ENCODE results near the gene TUBA3E.
"Not testable (repeated sequence)": the region's sequence is repeated elsewhere in the genome, so short reads cannot be mapped to it uniquely, and the experiment has no call there.

The TUBA3E gene

GRCh38 chr2:130198343-130198742, at the start of gene TUBA3E:
TUBA3E (minus strand) TSS chr2:130198439; CDS start chr2:130198360, 79 bp downstream.
- no peak for DNase-seq (ENCODE audit: low spot score)

- DNase-seq (ENCODE audit: low spot score) = no peak
These were observed 48.2 kb upstream of the TUBA3E start for GRCh38 chr2:130246430-130246829.

- no peak for DNase-seq (ENCODE audit: low spot score)
These were observed 47.7 kb upstream of the TUBA3E start for GRCh38 chr2:130245976-130246375.

- no peak for DNase-seq (ENCODE audit: low spot score)
These were observed 45.1 kb upstream of the TUBA3E start for GRCh38 chr2:130243359-130243758.

GRCh38 chr2:130241041-130241707, 42.9 kb upstream of the TUBA3E start:
- DNase-seq (ENCODE audit: low spot score) = no peak

- not testable (repeated sequence) for DNase-seq (ENCODE audit: low spot score)
These were observed 41.3 kb upstream of the TUBA3E start for GRCh38 chr2:130239581-130239980.

GRCh38 chr2:130233066-130233465, 34.8 kb upstream of the TUBA3E start:
- DNase-seq (ENCODE audit: low spot score) = not testable (repeated sequence)

GRCh38 chr2:130231656-130232055, 33.4 kb upstream of the TUBA3E start:
- no peak for DNase-seq (ENCODE audit: low spot score)

GRCh38 chr2:130230907-130231306, 32.7 kb upstream of the TUBA3E start:
- not testable (repeated sequence) for DNase-seq (ENCODE audit: low spot score)

GRCh38 chr2:130230376-130230775, 32.1 kb upstream of the TUBA3E start:
- not testable (repeated sequence) for DNase-seq (ENCODE audit: low spot score)

GRCh38 chr2:130229161-130229510, 30.9 kb upstream of the TUBA3E start:
- not testable (repeated sequence) for DNase-seq (ENCODE audit: low spot score)

GRCh38 chr2:130228467-130229160, 30.4 kb upstream of the TUBA3E start:
- DNase-seq (ENCODE audit: low spot score) = not testable (repeated sequence)

- not testable (repeated sequence) for DNase-seq (ENCODE audit: low spot score)
These were observed 29.8 kb upstream of the TUBA3E start for GRCh38 chr2:130228005-130228404.

GRCh38 chr2:130222523-130222922, 24.3 kb upstream of the TUBA3E start:
- DNase-seq (ENCODE audit: low spot score) = not testable (repeated sequence)

- not testable (repeated sequence) for DNase-seq (ENCODE audit: low spot score)
These were observed 22.3 kb upstream of the TUBA3E start for GRCh38 chr2:130220505-130220904.

GRCh38 chr2:130219147-130219546, 20.9 kb upstream of the TUBA3E start:
- not testable (repeated sequence) for DNase-seq (ENCODE audit: low spot score)

- DNase-seq (ENCODE audit: low spot score) = not testable (repeated sequence)
These were observed 8.8 kb upstream of the TUBA3E start for GRCh38 chr2:130207051-130207450.

- not testable (repeated sequence) for DNase-seq (ENCODE audit: low spot score)
These were observed 4.9 kb upstream of the TUBA3E start for GRCh38 chr2:130203150-130203549.

- DNase-seq (ENCODE audit: low spot score) = not testable (repeated sequence)
These were observed 4.3 kb upstream of the TUBA3E start for GRCh38 chr2:130202518-130202917.

- not testable (repeated sequence) for DNase-seq (ENCODE audit: low spot score)
These were observed 2.2 kb downstream of the TUBA3E start for GRCh38 chr2:130196052-130196451.

- DNase-seq (ENCODE audit: low spot score) = not testable (repeated sequence)
These were observed 3.1 kb downstream of the TUBA3E start for GRCh38 chr2:130195089-130195635.

- not testable (repeated sequence) for DNase-seq (ENCODE audit: low spot score)
These were observed 4.4 kb downstream of the TUBA3E start for GRCh38 chr2:130193824-130194223.

- not testable (repeated sequence) for DNase-seq (ENCODE audit: low spot score)
These were observed 5.8 kb downstream of the TUBA3E start for GRCh38 chr2:130192451-130192850.
